Measurements from ENCODE around the gene DENND6B.

- TF ChIP-seq, protein P1, sequence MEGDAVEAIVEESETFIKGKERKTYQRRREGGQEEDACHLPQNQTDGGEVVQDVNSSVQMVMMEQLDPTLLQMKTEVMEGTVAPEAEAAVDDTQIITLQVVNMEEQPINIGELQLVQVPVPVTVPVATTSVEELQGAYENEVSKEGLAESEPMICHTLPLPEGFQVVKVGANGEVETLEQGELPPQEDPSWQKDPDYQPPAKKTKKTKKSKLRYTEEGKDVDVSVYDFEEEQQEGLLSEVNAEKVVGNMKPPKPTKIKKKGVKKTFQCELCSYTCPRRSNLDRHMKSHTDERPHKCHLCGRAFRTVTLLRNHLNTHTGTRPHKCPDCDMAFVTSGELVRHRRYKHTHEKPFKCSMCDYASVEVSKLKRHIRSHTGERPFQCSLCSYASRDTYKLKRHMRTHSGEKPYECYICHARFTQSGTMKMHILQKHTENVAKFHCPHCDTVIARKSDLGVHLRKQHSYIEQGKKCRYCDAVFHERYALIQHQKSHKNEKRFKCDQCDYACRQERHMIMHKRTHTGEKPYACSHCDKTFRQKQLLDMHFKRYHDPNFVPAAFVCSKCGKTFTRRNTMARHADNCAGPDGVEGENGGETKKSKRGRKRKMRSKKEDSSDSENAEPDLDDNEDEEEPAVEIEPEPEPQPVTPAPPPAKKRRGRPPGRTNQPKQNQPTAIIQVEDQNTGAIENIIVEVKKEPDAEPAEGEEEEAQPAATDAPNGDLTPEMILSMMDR (IDR thresholded peaks at IDR 0.05; ENCODE audit: low read length), result no peak
- no peak for TF ChIP-seq EZH2 (optimal IDR thresholded peaks at IDR 0.05; ENCODE audit: low read depth, low read length)
These were observed 41.1 kb downstream of the DENND6B start for GRCh38 chr22:50285568-50286229.

Data from MM.1S (cell line).